SK-N-SH (cell line): ENCODE measurements around the gene THOP1. TPM values are rescaled to one million over a fixed set of nuclear protein-coding genes. Genes with fewer than 3 reads are reported as not detected.

Source experiments
- CTCF ChIA-PET: fragments of 300-600, 350-600 bp; formaldehyde crosslinking; extraction: SDS; loops from one replicate; lab custom pipeline; 2021; lab: Yijun Ruan, JAX
- POLR2A ChIA-PET: fragments of 350-600 bp; sonication (Branson Sonifier 250); formaldehyde crosslinking; extraction: SDS; loops from one replicate; lab custom pipeline; 2020; ENCODE audit warnings: antibody characterized with exemption, inconsistent platforms; lab: Yijun Ruan, JAX
- DNase-seq: peaks from one replicate; pipeline ENCODE4 v3.0.0; 2012
- H2AFZ ChIP-seq: fragments of 200-600 bp; sonication (generic); 2 replicates; pipeline ENCODE4 v1.8.1; 2016; ENCODE audit warnings: antibody characterized with exemption, mild to moderate bottlenecking, low read depth
- H3F3A ChIP-seq: fragments of 200-600 bp; sonication (generic); replicated peaks from 2 replicates; pipeline ENCODE3; 2016; ENCODE audit warnings: antibody characterized with exemption, mild to moderate bottlenecking; ENCODE audit not compliant: insufficient read depth
- H3K27ac ChIP-seq, 2 experiments: fragments of 200-500 bp in 1 of 2; fragments of 200-600 bp in 1 of 2; sonication (Bioruptor generic) in 1 of 2; sonication (generic), shearing (Covaris generic) in 1 of 2; 2 replicates each; pipeline versions ENCODE4 v1.5.1 to v1.6.1; 2014 to 2016; ENCODE audit warnings: low read depth in 2 of 2, inconsistent platforms in 1 of 2, low read length in 1 of 2, mild to moderate bottlenecking in 1 of 2, mixed read lengths in 1 of 2
- H3K27me3 ChIP-seq: fragments of 200-600 bp; sonication (generic), shearing (Covaris generic); 2 replicates; pipeline ENCODE4 v1.6.1; 2016; ENCODE audit warnings: mixed run types; ENCODE audit not compliant: insufficient read depth
- H3K36me3 ChIP-seq, 2 experiments: fragments of 200-500 bp in 1 of 2; fragments of 200-600 bp in 1 of 2; sonication (Bioruptor generic) in 1 of 2; sonication (generic) in 1 of 2; replicated peaks in 1 of 2; 2 replicates each; pipeline versions ENCODE3 to v1.5.1; 2014 to 2016; ENCODE audit warnings: low read length in 1 of 2, mild to moderate bottlenecking in 1 of 2; ENCODE audit not compliant: insufficient read depth in 2 of 2, control insufficient read depth in 1 of 2
- H3K4me1 ChIP-seq, 2 experiments: fragments of 200-500 bp in 1 of 2; fragments of 200-600 bp in 1 of 2; sonication (Bioruptor generic) in 1 of 2; sonication (generic), shearing (Covaris generic) in 1 of 2; 2 replicates each; pipeline versions ENCODE4 v1.5.1 to v1.6.1; 2014 to 2016; ENCODE audit warnings: low read depth in 1 of 2, low read length in 1 of 2, mixed run types in 1 of 2; ENCODE audit not compliant: insufficient read depth in 2 of 2, control insufficient read depth in 1 of 2
- H3K4me2 ChIP-seq: fragments of 200-600 bp; sonication (generic), shearing (Covaris generic); 2 replicates; pipeline ENCODE4 v1.6.1; 2017; ENCODE audit warnings: mixed run types
- H3K4me3 ChIP-seq, 2 experiments: fragments of 200-500 bp in 1 of 2; fragments of 200-600 bp in 1 of 2; sonication (Bioruptor generic) in 1 of 2; sonication (generic), shearing (Covaris generic) in 1 of 2; 2 replicates each; pipeline versions ENCODE4 v1.5.1 to v1.8.1; 2014 to 2016; ENCODE audit warnings: low read depth in 2 of 2, inconsistent platforms in 1 of 2, low read length in 1 of 2, mild to moderate bottlenecking in 1 of 2, mixed read lengths in 1 of 2, moderate library complexity in 1 of 2
- H3K79me2 ChIP-seq: fragments of 200-600 bp; sonication (generic); 2 replicates; pipeline ENCODE4 v1.8.1; 2017; ENCODE audit warnings: mild to moderate bottlenecking; ENCODE audit not compliant: insufficient read depth
- H3K9ac ChIP-seq: fragments of 200-600 bp; sonication (generic); 2 replicates; pipeline ENCODE4 v1.6.1; 2017; ENCODE audit warnings: mixed run types
- H3K9me2 ChIP-seq: fragments of 200-600 bp; sonication (generic); 2 replicates; pipeline ENCODE4 v1.6.1; 2017; ENCODE audit warnings: mixed run types
- H3K9me3 ChIP-seq: fragments of 200-600 bp; sonication (generic); 2 replicates; pipeline ENCODE4 v1.6.1; 2017; ENCODE audit warnings: mixed run types, mild to moderate bottlenecking, moderate library complexity
- H4K20me1 ChIP-seq: fragments of 200-600 bp; sonication (generic); 2 replicates; pipeline ENCODE4 v1.6.1; 2017; ENCODE audit warnings: mild to moderate bottlenecking, mixed run types; ENCODE audit not compliant: insufficient read depth
- ELF1 ChIP-seq: IDR thresholded peaks from 2 replicates; pipeline ENCODE4 v1.4.0; 2012
- EZH2phosphoT487 ChIP-seq: fragments of 200-600 bp; sonication (generic); IDR thresholded peaks from 2 replicates; pipeline ENCODE4 v1.6.1; 2017; ENCODE audit warnings: low read depth, mixed run types, mild to moderate bottlenecking, antibody characterized with exemption, moderate library complexity, borderline replicate concordance
- FOSL2 ChIP-seq: IDR thresholded peaks from 2 replicates; pipeline ENCODE4 v1.4.0; 2012; ENCODE audit warnings: low read depth, mild to moderate bottlenecking, moderate library complexity, borderline replicate concordance
- FOXJ3 ChIP-seq: sonication (generic); formaldehyde crosslinking; IDR thresholded peaks from 2 replicates; pipeline ENCODE4 v1.5.1; 2020; ENCODE audit warnings: mild to moderate bottlenecking, missing genetic modification reagents
- FOXM1 ChIP-seq: IDR thresholded peaks from 2 replicates; pipeline ENCODE4 v1.4.0; 2012; ENCODE audit warnings: low read depth, mild to moderate bottlenecking
- GABPA ChIP-seq: IDR thresholded peaks from 2 replicates; pipeline ENCODE4 v1.4.0; 2012; ENCODE audit warnings: low read depth, mild to moderate bottlenecking
- GATA2 ChIP-seq: sonication (generic); formaldehyde crosslinking; IDR thresholded peaks from 2 replicates; pipeline ENCODE4 v1.5.0; 2020; ENCODE audit warnings: mild to moderate bottlenecking, missing genetic modification reagents
- JUND ChIP-seq: IDR thresholded peaks from 2 replicates; pipeline ENCODE4 v1.4.0; 2012
- MEF2A ChIP-seq: IDR thresholded peaks from 2 replicates; pipeline ENCODE4 v1.4.0; 2012; ENCODE audit warnings: low read depth, borderline replicate concordance
- POLR2AphosphoS5 ChIP-seq: IDR thresholded peaks from 2 replicates; pipeline ENCODE4 v1.6.1; 2012; ENCODE audit warnings: low read depth, low read length
- RAD21 ChIP-seq: IDR thresholded peaks from 2 replicates; pipeline ENCODE4 v1.6.1; 2012; ENCODE audit warnings: mild to moderate bottlenecking, low read length
- RFX5 ChIP-seq: IDR thresholded peaks from 2 replicates; pipeline ENCODE4 v1.6.1; 2012; ENCODE audit warnings: mild to moderate bottlenecking, improper control_type of control experiment, low read length
- SIN3A ChIP-seq: IDR thresholded peaks from 2 replicates; pipeline ENCODE4 v1.6.1; 2012; ENCODE audit warnings: low read depth, mild to moderate bottlenecking, low read length, moderate library complexity, borderline replicate concordance
- TAF1 ChIP-seq: IDR thresholded peaks from 2 replicates; pipeline ENCODE4 v1.6.1; 2012; ENCODE audit warnings: low read depth, mild to moderate bottlenecking, low read length, moderate library complexity, borderline replicate concordance
- TEAD4 ChIP-seq: IDR thresholded peaks from 2 replicates; pipeline ENCODE4 v1.4.0; 2012; ENCODE audit warnings: mild to moderate bottlenecking, borderline replicate concordance; ENCODE audit not compliant: insufficient read depth
- WGBS: methylation state at CpG from one replicate; pipeline ENCODE4 v1.1.6; 2017; ENCODE audit warnings: low lambda C conversion rate; 5-methylcytosine and 5-hydroxymethylcytosine counted together
- polyA plus RNA-seq, 3 experiments: library from polyadenylated mRNA; depleted of rRNA; stranded (reverse); fragments of >200 nt; gene quantifications; 2 replicates each; pipeline ENCODE4 v1.2.3, GENCODE V29; 2012
- TF ChIP-seq, protein P1 (sequence below): IDR thresholded peaks from 2 replicates; pipeline ENCODE4 v1.6.1; 2012; ENCODE audit warnings: mild to moderate bottlenecking, low read depth, low read length, moderate library complexity
- TF ChIP-seq, protein P2 (sequence below): IDR thresholded peaks from 2 replicates; pipeline ENCODE4; 2012
- TF ChIP-seq, protein P3 (sequence below): IDR thresholded peaks from 2 replicates; pipeline ENCODE4 v1.4.0; 2012; ENCODE audit warnings: low read depth, borderline replicate concordance

THOP1 gene
- polyA plus RNA-seq, 1 of the 3 experiments (the other 2 are of a cell fraction), result 138 TPM

DNA sequence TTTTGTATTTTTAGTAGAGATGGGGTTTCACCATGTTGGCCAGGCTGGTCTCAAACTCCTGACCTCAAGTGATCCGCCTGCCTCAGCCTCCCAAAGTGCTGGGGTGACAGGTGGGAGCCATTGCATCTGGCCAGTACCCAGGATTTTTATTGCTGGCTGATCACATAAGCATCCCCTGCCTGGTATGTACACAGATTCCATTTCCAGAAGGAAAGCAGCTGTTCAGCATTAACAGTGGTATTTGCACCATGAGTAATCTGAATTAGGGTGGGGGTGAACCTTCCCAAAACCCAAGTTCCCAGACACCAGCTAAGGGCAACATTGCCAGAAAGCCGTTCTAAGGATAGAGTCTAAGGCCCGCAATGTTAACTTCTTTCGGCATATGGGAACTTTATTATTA lies 63.3 kb downstream of the THOP1 start:
- POLR2A ChIA-PET, result no interaction called here
- H3K27me3 ChIP-seq, result no peaks in the 10 kb centered on the region
- 78% methylated on average over 4 of the region's 4 CpGs for WGBS
- no peak overlapping the region for H2AFZ ChIP-seq
- H3F3A ChIP-seq, result no peaks in the 10 kb centered on the region
- peaks cover 44% of the 10 kb centered on the region for H3K79me2 ChIP-seq
- H3K9me3 ChIP-seq, result peaks cover 22% of the 10 kb centered on the region
- no peaks in the 10 kb centered on the region for H3K9me2 ChIP-seq
- TF ChIP-seq RAD21 (no peak), FOXM1 (no peak), JUND (no peak), ELF1 (no peak), RFX5 (no peak), TEAD4 (no peak), SIN3A (no peak), GATA2 (CRISPR knock-in tag) (no peak), FOXJ3 (CRISPR knock-in tag) (no peak), TAF1 (no peak), FOSL2 (no peak)
- TF ChIP-seq, protein P1, sequence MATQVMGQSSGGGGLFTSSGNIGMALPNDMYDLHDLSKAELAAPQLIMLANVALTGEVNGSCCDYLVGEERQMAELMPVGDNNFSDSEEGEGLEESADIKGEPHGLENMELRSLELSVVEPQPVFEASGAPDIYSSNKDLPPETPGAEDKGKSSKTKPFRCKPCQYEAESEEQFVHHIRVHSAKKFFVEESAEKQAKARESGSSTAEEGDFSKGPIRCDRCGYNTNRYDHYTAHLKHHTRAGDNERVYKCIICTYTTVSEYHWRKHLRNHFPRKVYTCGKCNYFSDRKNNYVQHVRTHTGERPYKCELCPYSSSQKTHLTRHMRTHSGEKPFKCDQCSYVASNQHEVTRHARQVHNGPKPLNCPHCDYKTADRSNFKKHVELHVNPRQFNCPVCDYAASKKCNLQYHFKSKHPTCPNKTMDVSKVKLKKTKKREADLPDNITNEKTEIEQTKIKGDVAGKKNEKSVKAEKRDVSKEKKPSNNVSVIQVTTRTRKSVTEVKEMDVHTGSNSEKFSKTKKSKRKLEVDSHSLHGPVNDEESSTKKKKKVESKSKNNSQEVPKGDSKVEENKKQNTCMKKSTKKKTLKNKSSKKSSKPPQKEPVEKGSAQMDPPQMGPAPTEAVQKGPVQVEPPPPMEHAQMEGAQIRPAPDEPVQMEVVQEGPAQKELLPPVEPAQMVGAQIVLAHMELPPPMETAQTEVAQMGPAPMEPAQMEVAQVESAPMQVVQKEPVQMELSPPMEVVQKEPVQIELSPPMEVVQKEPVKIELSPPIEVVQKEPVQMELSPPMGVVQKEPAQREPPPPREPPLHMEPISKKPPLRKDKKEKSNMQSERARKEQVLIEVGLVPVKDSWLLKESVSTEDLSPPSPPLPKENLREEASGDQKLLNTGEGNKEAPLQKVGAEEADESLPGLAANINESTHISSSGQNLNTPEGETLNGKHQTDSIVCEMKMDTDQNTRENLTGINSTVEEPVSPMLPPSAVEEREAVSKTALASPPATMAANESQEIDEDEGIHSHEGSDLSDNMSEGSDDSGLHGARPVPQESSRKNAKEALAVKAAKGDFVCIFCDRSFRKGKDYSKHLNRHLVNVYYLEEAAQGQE, result no peak
- TF ChIP-seq, protein P2, sequence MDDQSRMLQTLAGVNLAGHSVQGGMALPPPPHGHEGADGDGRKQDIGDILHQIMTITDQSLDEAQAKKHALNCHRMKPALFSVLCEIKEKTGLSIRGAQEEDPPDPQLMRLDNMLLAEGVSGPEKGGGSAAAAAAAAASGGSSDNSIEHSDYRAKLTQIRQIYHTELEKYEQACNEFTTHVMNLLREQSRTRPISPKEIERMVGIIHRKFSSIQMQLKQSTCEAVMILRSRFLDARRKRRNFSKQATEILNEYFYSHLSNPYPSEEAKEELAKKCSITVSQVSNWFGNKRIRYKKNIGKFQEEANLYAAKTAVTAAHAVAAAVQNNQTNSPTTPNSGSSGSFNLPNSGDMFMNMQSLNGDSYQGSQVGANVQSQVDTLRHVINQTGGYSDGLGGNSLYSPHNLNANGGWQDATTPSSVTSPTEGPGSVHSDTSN, result no peak
- TF ChIP-seq, all 33 proteins: peak for 0
- H3K4me3 ChIP-seq, result no peak overlapping the region
- no peaks in the 10 kb centered on the region for H3K4me1 ChIP-seq
- H4K20me1 ChIP-seq, result no peaks in the 10 kb centered on the region
- H3K36me3 ChIP-seq, result peaks cover 25 to 45% of the 10 kb centered on the region in 2 experiments
- CTCF ChIA-PET, result interaction anchor here (1.1 kb wide), 1 partner anchor 39 kb away, joined by 4 read pairs; no protein-coding TSS in a partner anchor
- H3K4me2 ChIP-seq, result no peak overlapping the region
- no peak overlapping the region for H3K9ac ChIP-seq
- no peak overlapping the region for H3K27ac ChIP-seq
- no peak for DNase-seq

DNA sequence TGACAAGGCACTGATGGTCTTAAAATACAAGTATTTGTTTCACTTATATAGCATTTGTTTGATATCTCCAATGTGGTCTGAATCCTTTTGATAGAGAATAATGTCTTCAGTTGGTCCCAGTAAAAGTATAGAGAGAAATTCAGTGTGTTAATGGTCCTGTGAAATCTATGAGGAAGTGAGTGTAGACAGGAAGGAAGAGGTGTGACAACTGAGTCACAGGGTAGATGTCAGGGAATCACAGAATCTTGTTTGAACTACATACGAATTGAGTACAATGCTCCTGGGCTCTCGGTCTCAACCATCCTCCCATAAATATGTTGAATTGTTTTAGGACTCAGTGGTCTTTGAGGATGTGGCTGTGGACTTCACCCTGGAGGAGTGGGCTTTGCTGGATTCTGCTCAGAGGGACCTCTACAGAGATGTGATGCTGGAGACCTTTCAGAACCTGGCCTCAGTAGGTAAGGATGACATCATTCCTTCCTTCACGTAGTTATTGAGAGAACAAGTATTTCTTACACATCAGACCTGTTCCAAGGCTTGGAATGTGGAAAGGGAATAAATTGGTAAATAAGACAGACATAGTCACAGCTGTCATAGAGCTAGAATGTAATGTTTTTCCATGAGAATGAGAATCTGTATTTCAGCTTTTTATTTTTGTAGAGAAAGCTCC lies 65.1 kb downstream of the THOP1 start:
- no peaks in the 10 kb centered on the region for H3K9me2 ChIP-seq
- no peaks in the 10 kb centered on the region for H3K4me1 ChIP-seq
- H3K9ac ChIP-seq, result no peak overlapping the region
- H3K9me3 ChIP-seq, result peaks cover 31% of the 10 kb centered on the region
- no peaks in the 10 kb centered on the region for H3F3A ChIP-seq
- ChIA-PET CTCF (interaction anchor here (0.7 to 1.2 kb wide), 3 partner anchors 9 to 213 kb away, joined by 3 to 4 read pairs (median 3); partner anchors contain the start of gene ZNF555), POLR2A (interaction anchor here (0.7 kb wide), 1 partner anchor 327 kb away, joined by 3 read pairs; no protein-coding TSS in a partner anchor)
- no peaks in the 10 kb centered on the region for H3K27me3 ChIP-seq
- WGBS, result 100% methylated on average over 3 of the region's 3 CpGs
- H3K4me3 ChIP-seq, result no peak overlapping the region; a peak in 1 of 4 replicates
- H3K36me3 ChIP-seq, result peaks cover 34 to 55% of the 10 kb centered on the region in 2 experiments
- no peak overlapping the region for H3K27ac ChIP-seq
- no peak overlapping the region for H3K4me2 ChIP-seq
- DNase-seq, result no peak
- peaks cover 26% of the 10 kb centered on the region for H3K79me2 ChIP-seq
- H2AFZ ChIP-seq, result no peak overlapping the region
- no peaks in the 10 kb centered on the region for H4K20me1 ChIP-seq
- TF ChIP-seq RAD21, result no peak
- no peak for TF ChIP-seq TEAD4
- no peak for TF ChIP-seq FOSL2
- no peak for TF ChIP-seq MEF2A
- TF ChIP-seq, protein P3, sequence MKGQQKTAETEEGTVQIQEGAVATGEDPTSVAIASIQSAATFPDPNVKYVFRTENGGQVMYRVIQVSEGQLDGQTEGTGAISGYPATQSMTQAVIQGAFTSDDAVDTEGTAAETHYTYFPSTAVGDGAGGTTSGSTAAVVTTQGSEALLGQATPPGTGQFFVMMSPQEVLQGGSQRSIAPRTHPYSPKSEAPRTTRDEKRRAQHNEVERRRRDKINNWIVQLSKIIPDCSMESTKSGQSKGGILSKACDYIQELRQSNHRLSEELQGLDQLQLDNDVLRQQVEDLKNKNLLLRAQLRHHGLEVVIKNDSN, result no peak
- TF ChIP-seq EZH2phosphoT487, result no peak
- TF ChIP-seq GABPA, result no peak
- TF ChIP-seq POLR2AphosphoS5, result no peak
- TF ChIP-seq, protein P1, result no peak
